GM19468 (cell line): ENCODE data around the gene CTSA.

Experiments used
- ATAC-seq: cut with Tn5 transposase; IDR thresholded peaks from one replicate; pipeline ENCODE4 v1.9.1; 2021; ENCODE audit warnings: mild to moderate bottlenecking, moderate library complexity, moderate number of reproducible peaks; ENCODE audit not compliant: unreplicated experiment; ENCODE audit errors: extremely low read depth

Gene CTSA

GRCh38 chr20:45934046-45934585 lies 43.0 kb downstream of the CTSA start:
- no peak for ATAC-seq

GRCh38 chr20:45934586-45935415 lies 43.7 kb downstream of the CTSA start, which contains the start of gene PCIF1:
TSS of gene PCIF1 (plus strand) at chr20:45934683. CDS start at chr20:45939000, 4,317 bp downstream.
- ATAC-seq: peak; percentile 76

GRCh38 chr20:45935416-45936046 lies 44.4 kb downstream of the CTSA start:
- no peak for ATAC-seq

- no peak for ATAC-seq
Measured at GRCh38 chr20:45937765-45938164, 46.6 kb downstream of the CTSA start.

DNA sequence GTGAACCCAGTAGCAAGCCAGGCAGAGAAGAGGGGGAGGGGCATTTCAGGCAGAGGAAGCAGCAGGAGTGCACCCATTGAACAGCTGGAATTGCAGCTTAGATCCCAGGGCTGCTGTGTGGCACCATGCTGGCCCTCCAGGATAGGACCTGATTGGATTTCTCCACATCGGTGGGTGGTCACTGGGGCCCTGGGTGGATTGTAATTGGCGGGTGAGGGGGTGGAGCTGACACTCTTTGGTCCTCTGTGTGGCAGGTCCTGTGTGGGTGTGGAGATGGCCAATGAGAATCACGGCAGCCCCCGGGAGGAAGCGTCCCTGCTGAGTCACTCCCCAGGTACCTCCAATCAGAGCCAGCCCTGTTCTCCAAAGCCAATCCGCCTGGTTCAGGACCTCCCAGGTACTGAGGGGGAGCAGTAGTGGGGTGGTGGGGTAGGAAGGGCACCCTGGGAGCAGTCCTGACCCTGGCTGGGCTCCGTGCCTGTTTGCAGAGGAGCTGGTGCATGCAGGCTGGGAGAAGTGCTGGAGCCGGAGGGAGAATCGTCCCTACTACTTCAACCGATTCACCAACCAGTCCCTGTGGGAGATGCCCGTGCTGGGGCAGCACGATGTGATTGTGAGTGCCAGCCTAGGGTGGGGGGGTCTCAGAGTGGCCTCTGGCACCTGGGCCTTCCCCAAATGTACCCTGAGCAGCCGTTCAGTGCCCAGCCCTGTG lies 47.7 kb downstream of the CTSA start:
- ATAC-seq: no peak

DNA sequence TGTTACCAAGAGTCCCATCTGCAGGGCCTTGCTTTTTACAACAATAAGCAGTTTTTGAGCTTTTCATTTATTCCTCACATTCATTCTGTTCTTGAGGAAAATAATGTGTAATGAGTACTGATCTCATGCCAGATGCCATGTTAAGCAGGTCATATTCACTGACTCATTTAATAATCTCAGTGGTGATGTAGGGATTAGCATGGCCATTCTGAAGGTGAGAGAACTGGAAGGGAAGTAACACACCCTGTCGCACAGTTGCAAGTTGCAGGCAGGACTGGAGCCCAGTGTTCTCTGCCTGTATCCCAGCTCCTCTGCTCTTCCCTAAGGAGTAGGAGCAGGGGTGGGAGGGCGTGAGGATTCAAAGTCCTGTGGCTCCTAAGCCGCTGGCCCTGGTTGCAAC lies 48.9 kb downstream of the CTSA start:
- ATAC-seq: no peak

DNA sequence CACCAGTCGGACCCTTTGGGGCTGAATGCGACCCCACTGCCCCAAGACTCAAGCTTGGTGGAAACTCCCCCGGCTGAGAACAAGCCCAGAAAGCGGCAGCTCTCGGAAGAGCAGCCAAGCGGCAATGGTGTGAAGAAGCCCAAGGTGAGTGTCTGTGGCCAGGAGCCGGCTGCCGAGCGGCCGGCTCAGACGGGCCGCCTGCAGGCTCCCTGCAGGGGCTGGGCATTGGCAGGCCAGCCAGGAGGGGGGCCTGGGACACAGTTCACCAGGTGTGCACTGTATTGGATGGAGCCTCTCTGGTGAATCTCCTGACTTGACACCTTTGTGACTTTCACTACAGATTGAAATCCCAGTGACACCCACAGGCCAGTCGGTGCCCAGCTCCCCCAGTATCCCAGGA lies 49.3 kb downstream of the CTSA start:
- no peak for ATAC-seq

- ATAC-seq: no peak
Measured at GRCh38 chr20:45943613-45944012, 52.5 kb downstream of the CTSA start.

GRCh38 chr20:45944151-45944964 lies 53.2 kb downstream of the CTSA start:
- ATAC-seq: no peak

DNA sequence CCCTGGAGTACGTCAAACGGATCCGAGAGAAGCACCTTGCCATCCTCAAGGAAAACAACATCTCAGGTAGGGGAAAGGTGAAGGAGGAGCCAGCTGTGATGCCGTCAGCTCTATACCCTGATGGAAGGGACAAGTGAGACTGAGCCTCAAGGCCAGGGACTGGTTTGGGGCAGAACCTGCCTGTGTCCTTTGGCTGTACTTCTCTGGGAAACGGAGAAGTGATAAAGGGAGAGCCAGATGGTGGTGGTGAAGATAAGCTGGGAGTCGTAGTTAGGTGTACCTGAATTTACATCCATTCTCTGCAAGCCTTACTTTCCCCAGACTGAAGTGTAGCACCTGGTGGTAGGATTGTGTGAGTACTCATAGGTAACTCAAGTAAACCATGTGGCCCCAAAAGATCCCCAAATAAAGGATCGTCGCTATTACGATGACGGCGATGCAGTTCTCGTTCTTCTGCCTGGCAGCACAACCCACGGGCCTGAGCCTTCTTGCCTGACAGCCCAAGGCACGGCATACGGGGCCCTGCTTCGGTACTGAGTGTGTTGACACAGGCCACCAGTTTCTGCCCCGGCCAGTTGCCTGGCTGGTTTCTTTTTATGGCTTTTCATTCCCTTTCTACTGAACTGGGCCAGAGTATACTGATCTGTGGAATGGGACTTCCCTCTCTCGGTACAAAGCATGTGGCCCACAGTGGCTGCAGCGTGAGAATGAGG lies 54.0 kb downstream of the CTSA start:
- ATAC-seq: no peak

- no peak for ATAC-seq
Measured at GRCh38 chr20:45945678-45946148, 54.6 kb downstream of the CTSA start.

GRCh38 chr20:45946149-45946970 lies 55.2 kb downstream of the CTSA start:
- no peak for ATAC-seq

GRCh38 chr20:45947110-45947866 lies 56.2 kb downstream of the CTSA start:
- no peak for ATAC-seq

- ATAC-seq: no peak
Measured at GRCh38 chr20:45948261-45948733, 57.2 kb downstream of the CTSA start.
